SK-N-SH treated with all-trans-retinoic acid at 6 μM for 48 hours (cell line): ENCODE measurements around the gene SLC46A2.

Experiments
- ARNTL ChIP-seq: fragments of 450-650 bp; formaldehyde crosslinking; IDR thresholded peaks from 2 replicates; pipeline ENCODE4 v1.5.0; 2020; ENCODE audit warnings: low read depth, mild to moderate bottlenecking, moderate library complexity, borderline replicate concordance
- ISL1 ChIP-seq: fragments of 250-450 bp; sonication (Bioruptor Pico); IDR thresholded peaks from 2 replicates; pipeline ENCODE4 v2.1.2; 2022; ENCODE audit warnings: mild to moderate bottlenecking, moderate library complexity
- PATZ1 ChIP-seq: fragments of 250-450 bp; sonication (Bioruptor Pico); IDR thresholded peaks from 2 replicates; pipeline ENCODE4 v1.8.0; 2020; ENCODE audit warnings: mild to moderate bottlenecking, moderate library complexity, borderline replicate concordance
- RARB ChIP-seq: fragments of 250-450 bp; sonication (Bioruptor Pico); IDR thresholded peaks from 2 replicates; pipeline ENCODE4 v1.8.0; 2021; ENCODE audit warnings: mild to moderate bottlenecking, moderate library complexity
- SNAI2 ChIP-seq: fragments of 250-450 bp; sonication (Bioruptor Pico); IDR thresholded peaks from 2 replicates; pipeline ENCODE4 v1.5.0; 2020; ENCODE audit warnings: mild to moderate bottlenecking, moderate library complexity
- TCF4 ChIP-seq: fragments of 250-450 bp; sonication (Bioruptor Pico); IDR thresholded peaks from 2 replicates; pipeline ENCODE4 v1.8.0; 2021; ENCODE audit warnings: mild to moderate bottlenecking, moderate library complexity, borderline replicate concordance
- ZC3H10 ChIP-seq: fragments of 250-450 bp; sonication (Bioruptor Pico); IDR thresholded peaks from 2 replicates; pipeline ENCODE4 v1.5.1; 2021; ENCODE audit warnings: mild to moderate bottlenecking, moderate library complexity
- ZFP30 ChIP-seq: fragments of 450-650 bp; formaldehyde crosslinking; IDR thresholded peaks from 2 replicates; pipeline ENCODE4 v1.5.0; 2022; ENCODE audit warnings: mild to moderate bottlenecking, moderate library complexity
- ZNF70 ChIP-seq: fragments of 450-650 bp; formaldehyde crosslinking; IDR thresholded peaks from 2 replicates; pipeline ENCODE4 v1.5.0; 2020; ENCODE audit warnings: mild to moderate bottlenecking, moderate library complexity
- TF ChIP-seq, protein P1 (sequence below): fragments of 250-450 bp; sonication (Bioruptor Pico); IDR thresholded peaks from 2 replicates; pipeline ENCODE4 v1.5.1; 2020; ENCODE audit warnings: low read depth, mild to moderate bottlenecking, moderate library complexity

DNA sequence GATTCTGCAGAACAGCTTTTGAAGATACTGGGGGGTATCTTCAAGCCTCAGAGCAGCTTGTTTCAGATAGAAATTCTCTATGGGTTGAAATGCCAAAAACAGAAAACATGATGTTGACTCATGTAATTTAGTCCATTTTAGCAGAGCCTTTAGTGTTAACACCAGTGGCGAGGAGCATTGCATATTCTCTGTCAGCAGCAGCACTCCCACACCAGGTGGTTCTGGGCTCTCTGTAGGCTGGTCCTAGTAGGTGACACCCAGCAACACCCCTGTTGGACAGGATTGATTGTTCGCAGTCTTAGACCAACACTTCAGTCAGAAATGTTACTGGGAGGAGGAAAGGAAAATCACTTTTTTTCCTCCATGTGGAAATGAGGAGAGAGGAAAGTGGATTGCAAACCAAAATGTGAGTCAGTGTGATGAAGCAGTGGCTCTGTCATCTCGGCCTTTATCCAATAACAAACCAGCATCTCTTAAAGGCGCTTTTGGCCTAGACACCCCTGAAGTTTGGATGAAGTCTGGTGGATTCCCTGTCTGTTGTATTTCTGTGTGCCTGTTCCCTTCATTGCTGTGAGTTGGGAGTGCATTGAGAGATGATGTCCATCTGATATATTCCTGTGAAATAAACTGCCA is 16.8 kb downstream of the SLC46A2 start:
- TF ChIP-seq ZFP30 (CRISPR knock-in tag) = no peak
- no peak for TF ChIP-seq ARNTL (CRISPR knock-in tag)
- no peak for TF ChIP-seq PATZ1 (CRISPR knock-in tag)
- TF ChIP-seq ISL1 (CRISPR knock-in tag) = no peak
- TF ChIP-seq TCF4 (CRISPR knock-in tag) = no peak
- no peak for TF ChIP-seq RARB
- TF ChIP-seq, protein P1, sequence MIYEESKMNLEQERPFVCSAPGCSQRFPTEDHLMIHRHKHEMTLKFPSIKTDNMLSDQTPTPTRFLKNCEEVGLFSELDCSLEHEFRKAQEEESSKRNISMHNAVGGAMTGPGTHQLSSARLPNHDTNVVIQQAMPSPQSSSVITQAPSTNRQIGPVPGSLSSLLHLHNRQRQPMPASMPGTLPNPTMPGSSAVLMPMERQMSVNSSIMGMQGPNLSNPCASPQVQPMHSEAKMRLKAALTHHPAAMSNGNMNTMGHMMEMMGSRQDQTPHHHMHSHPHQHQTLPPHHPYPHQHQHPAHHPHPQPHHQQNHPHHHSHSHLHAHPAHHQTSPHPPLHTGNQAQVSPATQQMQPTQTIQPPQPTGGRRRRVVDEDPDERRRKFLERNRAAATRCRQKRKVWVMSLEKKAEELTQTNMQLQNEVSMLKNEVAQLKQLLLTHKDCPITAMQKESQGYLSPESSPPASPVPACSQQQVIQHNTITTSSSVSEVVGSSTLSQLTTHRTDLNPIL = no peak
- TF ChIP-seq ZNF70 (CRISPR knock-in tag) = no peak
- no peak for TF ChIP-seq SNAI2 (CRISPR knock-in tag)
- TF ChIP-seq ZC3H10 (CRISPR knock-in tag) = no peak
